Left ventricle myocardium inferior (tissue), 1 donor: ENCODE data around the gene GGACT. TPM values are rescaled to one million over a fixed set of nuclear protein-coding genes. Genes with fewer than 3 reads are reported as not detected.
"Not testable (repeated sequence)": the region's sequence is repeated elsewhere in the genome, so short reads cannot be mapped to it uniquely, and the experiment has no call there.

Source experiments
- DNase-seq: peaks from one replicate; pipeline ENCODE4 v3.0.0-alpha.2; 2020
- H3K27ac ChIP-seq: fragments of 200-600 bp; replicated peaks from 2 replicates; pipeline ENCODE4 v1.8.0; 2021
- H3K27me3 ChIP-seq: fragments of 200-600 bp; 2 replicates; pipeline ENCODE4 v1.8.0; 2021; ENCODE audit warnings: low read depth
- H3K36me3 ChIP-seq: fragments of 200-600 bp; 2 replicates; pipeline ENCODE4 v1.8.0; 2021
- H3K4me1 ChIP-seq: fragments of 200-600 bp; 2 replicates; pipeline ENCODE4 v1.8.0; 2021
- H3K4me3 ChIP-seq: fragments of 200-600 bp; 2 replicates; pipeline ENCODE4 v1.8.0; 2021; ENCODE audit warnings: mild to moderate bottlenecking, moderate library complexity
- H3K9me3 ChIP-seq: fragments of 200-600 bp; replicated peaks from 2 replicates; pipeline ENCODE4 v1.8.0; 2021
- intact Hi-C: fragments of 100-400 bp; cut with micrococcal nuclease; formaldehyde crosslinking; loops from one replicate; pipeline ENCODE4 v1.11.0; 2022
- total RNA-seq: library from RNA; stranded (reverse); fragmentation: NEBNext Ultra II Directional; extraction: Animal tissue kit (Norgen Biotek cat#: 25700); gene quantifications from one replicate; pipeline ENCODE4 v1.2.1, GENCODE V29; 2021
- TF ChIP-seq, protein P1 (sequence below): fragments of 200-600 bp; IDR thresholded peaks from 2 replicates; pipeline ENCODE4 v1.8.0; 2021; ENCODE audit warnings: antibody characterized with exemption, mild to moderate bottlenecking, borderline replicate concordance
- donor health status: DM: no; HTN: yes; CAD: no; lungs with severe emphysema.

Gene GGACT
- total RNA-seq, 1 donor from 2014 or later, result 1.8 TPM

- DNase-seq, result no peak
- Histone ChIP-seq H3K27me3 (no peaks in the 10 kb centered on the region), H3K4me3 (peak overlapping the region; percentile 74), H3K9me3 (no peaks in the 10 kb centered on the region), H3K27ac (no peak overlapping the region), H3K36me3 (no peaks in the 10 kb centered on the region), H3K4me1 (peaks cover 19% of the 10 kb centered on the region)
- intact Hi-C loops, result no loop called here
- TF ChIP-seq, protein P1, sequence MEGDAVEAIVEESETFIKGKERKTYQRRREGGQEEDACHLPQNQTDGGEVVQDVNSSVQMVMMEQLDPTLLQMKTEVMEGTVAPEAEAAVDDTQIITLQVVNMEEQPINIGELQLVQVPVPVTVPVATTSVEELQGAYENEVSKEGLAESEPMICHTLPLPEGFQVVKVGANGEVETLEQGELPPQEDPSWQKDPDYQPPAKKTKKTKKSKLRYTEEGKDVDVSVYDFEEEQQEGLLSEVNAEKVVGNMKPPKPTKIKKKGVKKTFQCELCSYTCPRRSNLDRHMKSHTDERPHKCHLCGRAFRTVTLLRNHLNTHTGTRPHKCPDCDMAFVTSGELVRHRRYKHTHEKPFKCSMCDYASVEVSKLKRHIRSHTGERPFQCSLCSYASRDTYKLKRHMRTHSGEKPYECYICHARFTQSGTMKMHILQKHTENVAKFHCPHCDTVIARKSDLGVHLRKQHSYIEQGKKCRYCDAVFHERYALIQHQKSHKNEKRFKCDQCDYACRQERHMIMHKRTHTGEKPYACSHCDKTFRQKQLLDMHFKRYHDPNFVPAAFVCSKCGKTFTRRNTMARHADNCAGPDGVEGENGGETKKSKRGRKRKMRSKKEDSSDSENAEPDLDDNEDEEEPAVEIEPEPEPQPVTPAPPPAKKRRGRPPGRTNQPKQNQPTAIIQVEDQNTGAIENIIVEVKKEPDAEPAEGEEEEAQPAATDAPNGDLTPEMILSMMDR, result no peak
Measured at GRCh38 chr13:100589178-100589725, 663 bp upstream of the GGACT start.

DNA sequence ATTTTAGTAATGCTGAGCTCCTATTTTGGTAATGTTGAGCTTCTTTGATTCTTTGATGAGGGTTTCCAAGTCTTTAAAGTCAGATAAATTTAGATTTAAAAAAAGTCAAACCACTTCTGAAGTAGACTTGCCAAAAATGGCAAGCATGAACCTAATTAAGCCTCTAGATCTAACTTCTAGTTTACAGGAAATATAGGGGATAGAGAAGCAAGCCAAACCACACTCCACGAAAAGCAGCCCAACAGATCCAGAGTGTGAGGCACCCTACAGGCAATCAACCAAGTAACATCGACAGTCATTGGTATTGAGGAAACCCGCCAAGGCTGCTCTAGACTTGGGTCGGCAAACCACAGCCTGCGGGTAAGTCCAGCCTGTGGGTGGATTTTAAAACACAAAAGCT, 3.7 kb downstream of the GGACT start:
- Histone ChIP-seq H3K27ac (no peak overlapping the region), H3K4me1 (peaks cover 19% of the 10 kb centered on the region), H3K27me3 (no peaks in the 10 kb centered on the region), H3K36me3 (peaks cover 27% of the 10 kb centered on the region), H3K9me3 (peaks cover 5% of the 10 kb centered on the region), H3K4me3 (no peak overlapping the region)
- DNase-seq, result no peak
- TF ChIP-seq, protein P1, result no peak
- intact Hi-C loops, result no loop called here

GRCh38 chr13:100581504-100581903, 7.1 kb downstream of the GGACT start:
- Histone ChIP-seq H3K4me1 (no peaks in the 10 kb centered on the region), H3K27ac (no peak overlapping the region), H3K9me3 (peaks cover 5% of the 10 kb centered on the region), H3K27me3 (no peaks in the 10 kb centered on the region), H3K4me3 (no peak overlapping the region), H3K36me3 (peaks cover 27% of the 10 kb centered on the region)
- TF ChIP-seq, protein P1, result no peak
- DNase-seq, result no peak
- intact Hi-C loops, result no loop called here

- Histone ChIP-seq H3K4me3 (no peak overlapping the region), H3K36me3 (peaks cover 27% of the 10 kb centered on the region), H3K27ac (no peak overlapping the region), H3K9me3 (peaks cover 5% of the 10 kb centered on the region), H3K4me1 (no peaks in the 10 kb centered on the region), H3K27me3 (no peaks in the 10 kb centered on the region)
- no peak for DNase-seq
- intact Hi-C loops, result no loop called here
- TF ChIP-seq, protein P1, result no peak
Measured at GRCh38 chr13:100581030-100581429, 7.6 kb downstream of the GGACT start.

- Histone ChIP-seq H3K9me3 (peaks cover 5% of the 10 kb centered on the region), H3K4me1 (no peaks in the 10 kb centered on the region), H3K36me3 (peaks cover 27% of the 10 kb centered on the region), H3K27ac (no peak overlapping the region), H3K4me3 (no peak overlapping the region), H3K27me3 (no peaks in the 10 kb centered on the region)
- intact Hi-C loops, result no loop called here
- TF ChIP-seq, protein P1, result no peak
- DNase-seq, result no peak
Measured at GRCh38 chr13:100580045-100580444, 8.5 kb downstream of the GGACT start.

- H3K4me1 ChIP-seq, intact Hi-C loops, H3K9me3 ChIP-seq, H3K27ac ChIP-seq, H3K27me3 ChIP-seq, H3K4me3 ChIP-seq, DNase-seq: not testable (repeated sequence)
- H3K36me3 ChIP-seq, result peaks cover 22% of the 10 kb centered on the region
Measured at GRCh38 chr13:100577239-100577638, 11.3 kb downstream of the GGACT start.
